Measurements from ENCODE around the gene ERGIC3.

DNA sequence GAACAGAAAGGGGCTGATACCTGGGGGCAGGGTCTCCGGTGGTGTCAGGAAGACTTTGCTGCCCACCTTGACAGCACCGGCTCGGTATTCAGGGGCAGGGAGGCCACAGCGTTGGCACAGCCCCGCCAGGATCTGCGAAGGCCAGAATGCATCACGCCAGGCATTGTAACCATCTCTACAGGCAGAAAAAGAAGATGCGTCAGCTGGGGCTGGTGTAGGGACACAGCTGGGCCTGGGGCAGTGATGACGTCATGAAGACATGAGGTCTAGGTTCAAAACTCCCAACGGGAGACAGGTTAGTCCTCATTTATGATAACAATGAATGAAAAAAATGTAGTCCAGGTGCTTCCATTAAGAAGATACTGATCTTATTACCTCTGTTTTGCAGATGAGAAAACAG is 22.0 kb downstream of the ERGIC3 start:
- TF ChIP-seq EZH2 (IDR thresholded peaks at IDR 0.05; ENCODE audit: insufficient read depth, poor library complexity, severe bottlenecking) (no peak), EZH2phosphoT487 (IDR thresholded peaks at IDR 0.05; ENCODE audit: insufficient read depth, low read depth) (no peak)
